ENCODE results near the gene GAS1. TPM values are rescaled to one million over a fixed set of nuclear protein-coding genes. Genes with fewer than 3 reads are reported as not detected.

GAS1 gene
- total RNA-seq, 1 donor from 2014 or later, result 5.1 TPM

DNA sequence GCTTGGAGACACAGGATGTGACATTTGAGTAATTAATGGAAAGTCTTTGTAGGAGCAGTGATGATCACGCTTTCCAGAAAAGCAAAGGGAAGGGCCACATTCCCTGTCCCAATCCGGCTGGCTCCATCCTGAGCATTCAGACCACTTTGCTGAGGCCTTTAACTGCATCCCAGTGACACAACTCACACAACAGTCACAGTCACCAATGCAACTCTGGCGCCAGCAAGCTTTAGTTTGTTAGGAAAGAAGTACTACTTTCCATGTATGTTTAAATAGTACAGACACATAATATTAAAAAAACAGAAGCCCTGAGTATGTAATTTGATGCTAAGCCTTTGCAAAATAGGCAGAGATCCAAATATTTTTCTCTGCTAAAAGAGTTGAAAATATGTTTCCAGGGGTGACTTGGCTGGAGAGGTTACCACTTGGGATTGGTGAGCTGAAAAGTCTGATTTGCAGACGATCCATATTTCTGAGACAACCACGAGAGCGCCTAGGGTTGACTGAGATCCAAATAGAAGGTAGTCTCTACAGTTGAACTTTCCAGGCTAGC lies 31.7 kb upstream of the GAS1 start:
- FAIRE-seq, result no peak
- no peak overlapping the region for H3K4me3 Mint-ChIP-seq (ENCODE audit: unreplicated experiment)
- no peaks in the 10 kb centered on the region for H3K9me3 ChIP-seq (ENCODE audit: insufficient read depth, low read depth, low read length)

DNA sequence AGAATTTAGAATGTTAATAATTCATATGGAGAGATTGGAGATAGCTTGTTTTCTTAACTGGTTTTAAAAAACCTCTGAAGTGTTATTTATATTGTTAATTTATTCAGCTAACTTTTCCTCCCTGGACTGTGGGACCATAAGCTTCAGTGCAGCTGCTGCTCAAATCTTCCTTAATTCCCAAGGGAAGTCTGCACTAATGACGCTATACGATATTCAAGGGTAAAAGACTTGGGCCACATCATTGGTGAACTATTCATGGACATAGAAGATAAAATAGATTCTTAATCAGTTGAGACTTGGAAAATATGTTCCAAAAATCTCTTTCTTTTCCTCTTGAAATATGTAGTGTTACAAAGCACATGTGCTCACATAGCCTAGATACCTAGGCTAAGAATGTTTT lies 31.1 kb upstream of the GAS1 start:
- Histone ChIP-seq H3K4me1 (ENCODE audit: insufficient read depth, low read length) (no peaks in the 10 kb centered on the region), H3K9me3 (ENCODE audit: insufficient read depth, low read depth, low read length) (no peaks in the 10 kb centered on the region), H3K27ac (ENCODE audit: low read depth, low read length) (no peak overlapping the region), H4K20me1 (ENCODE audit: insufficient read depth, low read length) (no peaks in the 10 kb centered on the region), H3K4me3 (ENCODE audit: insufficient read depth, low read depth, low read length) (no peak overlapping the region), H3K27me3 (ENCODE audit: insufficient read depth, low read length) (no peaks in the 10 kb centered on the region), H3K79me2 (ENCODE audit: insufficient read depth, low read length) (no peaks in the 10 kb centered on the region), H3K9ac (ENCODE audit: low read length) (no peak overlapping the region), H3K4me2 (ENCODE audit: low read length) (no peak overlapping the region), H3K36me3 (ENCODE audit: insufficient read depth, low read length) (no peaks in the 10 kb centered on the region), H2AFZ (ENCODE audit: low read depth, low read length) (no peak overlapping the region)
- FAIRE-seq, result no peak
- Mint-ChIP-seq H3K27ac (ENCODE audit: unreplicated experiment) (no peak overlapping the region), H3K9me3 (ENCODE audit: unreplicated experiment) (no peaks in the 10 kb centered on the region), H3K36me3 (ENCODE audit: low read depth, unreplicated experiment) (no peaks in the 10 kb centered on the region), H3K27me3 (ENCODE audit: low read depth, unreplicated experiment) (peaks cover 13% of the 10 kb centered on the region), H3K4me3 (ENCODE audit: unreplicated experiment) (no peak overlapping the region), H3K4me1 (ENCODE audit: low read depth, unreplicated experiment) (peaks cover 8% of the 10 kb centered on the region)
- DNase-seq (ENCODE audit: low read depth), result peak; percentile 15
- TF ChIP-seq, protein P1, sequence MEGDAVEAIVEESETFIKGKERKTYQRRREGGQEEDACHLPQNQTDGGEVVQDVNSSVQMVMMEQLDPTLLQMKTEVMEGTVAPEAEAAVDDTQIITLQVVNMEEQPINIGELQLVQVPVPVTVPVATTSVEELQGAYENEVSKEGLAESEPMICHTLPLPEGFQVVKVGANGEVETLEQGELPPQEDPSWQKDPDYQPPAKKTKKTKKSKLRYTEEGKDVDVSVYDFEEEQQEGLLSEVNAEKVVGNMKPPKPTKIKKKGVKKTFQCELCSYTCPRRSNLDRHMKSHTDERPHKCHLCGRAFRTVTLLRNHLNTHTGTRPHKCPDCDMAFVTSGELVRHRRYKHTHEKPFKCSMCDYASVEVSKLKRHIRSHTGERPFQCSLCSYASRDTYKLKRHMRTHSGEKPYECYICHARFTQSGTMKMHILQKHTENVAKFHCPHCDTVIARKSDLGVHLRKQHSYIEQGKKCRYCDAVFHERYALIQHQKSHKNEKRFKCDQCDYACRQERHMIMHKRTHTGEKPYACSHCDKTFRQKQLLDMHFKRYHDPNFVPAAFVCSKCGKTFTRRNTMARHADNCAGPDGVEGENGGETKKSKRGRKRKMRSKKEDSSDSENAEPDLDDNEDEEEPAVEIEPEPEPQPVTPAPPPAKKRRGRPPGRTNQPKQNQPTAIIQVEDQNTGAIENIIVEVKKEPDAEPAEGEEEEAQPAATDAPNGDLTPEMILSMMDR (IDR thresholded peaks at IDR 0.05; ENCODE audit: insufficient read depth, low read depth, low read length), result no peak
- TF ChIP-seq EZH2 (IDR thresholded peaks at IDR 0.05; ENCODE audit: insufficient read depth, low read length), result no peak

More for the DNA sequence above, 31.7 kb upstream of the GAS1 start:
- Histone ChIP-seq H3K27me3 (ENCODE audit: insufficient read depth, low read length) (no peaks in the 10 kb centered on the region), H3K79me2 (ENCODE audit: insufficient read depth, low read length) (no peaks in the 10 kb centered on the region), H2AFZ (ENCODE audit: low read depth, low read length) (no peak overlapping the region), H3K36me3 (ENCODE audit: insufficient read depth, low read length) (no peaks in the 10 kb centered on the region), H3K4me2 (ENCODE audit: low read length) (no peak overlapping the region), H3K27ac (ENCODE audit: low read depth, low read length) (no peak overlapping the region), H3K4me1 (ENCODE audit: insufficient read depth, low read length) (peaks cover 3% of the 10 kb centered on the region), H3K9ac (ENCODE audit: low read length) (no peak overlapping the region), H4K20me1 (ENCODE audit: insufficient read depth, low read length) (no peaks in the 10 kb centered on the region), H3K4me3 (ENCODE audit: insufficient read depth, low read depth, low read length) (no peak overlapping the region)
- H3K36me3 Mint-ChIP-seq (ENCODE audit: low read depth, unreplicated experiment), result no peaks in the 10 kb centered on the region
- DNase-seq (ENCODE audit: low read depth), result peak; percentile 11
- H3K9me3 Mint-ChIP-seq (ENCODE audit: unreplicated experiment), result no peaks in the 10 kb centered on the region
- TF ChIP-seq, protein P1 (IDR thresholded peaks at IDR 0.05; ENCODE audit: insufficient read depth, low read depth, low read length), result no peak
- TF ChIP-seq EZH2 (IDR thresholded peaks at IDR 0.05; ENCODE audit: insufficient read depth, low read length), result no peak
- peaks cover 8% of the 10 kb centered on the region for H3K4me1 Mint-ChIP-seq (ENCODE audit: low read depth, unreplicated experiment)
- no peak overlapping the region for H3K27ac Mint-ChIP-seq (ENCODE audit: unreplicated experiment)
- H3K27me3 Mint-ChIP-seq (ENCODE audit: low read depth, unreplicated experiment), result peaks cover 9% of the 10 kb centered on the region

DNA sequence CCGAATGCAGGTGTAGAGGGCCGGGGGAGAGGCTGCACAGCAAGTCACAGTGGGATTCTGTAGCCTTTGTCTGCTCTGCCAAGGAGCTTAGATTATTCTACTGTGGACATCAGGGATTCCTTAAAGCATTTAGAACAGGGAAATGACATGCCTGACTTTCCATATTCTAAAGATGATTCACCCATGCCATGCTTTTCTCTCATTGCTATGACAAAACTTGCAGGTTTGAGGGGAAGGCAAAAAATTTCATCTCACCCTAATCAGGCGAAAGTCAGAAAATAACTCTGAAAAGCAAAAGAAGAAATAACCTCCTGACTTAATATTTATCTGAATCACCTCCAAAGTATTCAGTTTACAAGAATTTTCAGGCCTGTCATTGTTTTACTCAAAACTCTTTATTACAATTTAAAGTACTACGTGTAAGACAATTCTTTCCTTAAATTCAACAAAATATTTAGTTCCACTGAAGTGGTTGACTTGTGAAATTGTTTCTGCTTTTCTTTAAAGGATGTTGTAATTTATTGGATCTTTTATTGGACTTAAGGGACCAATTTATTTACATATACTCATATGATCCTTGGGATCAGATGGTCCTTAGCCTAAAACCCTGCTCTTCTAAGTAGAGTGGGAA lies 30.0 kb upstream of the GAS1 start:
- no peaks in the 10 kb centered on the region for H3K36me3 ChIP-seq (ENCODE audit: insufficient read depth, low read length)
- H3K9me3 ChIP-seq (ENCODE audit: insufficient read depth, low read depth, low read length), result no peaks in the 10 kb centered on the region
- H4K20me1 ChIP-seq (ENCODE audit: insufficient read depth, low read length), result no peaks in the 10 kb centered on the region
- H3K4me3 ChIP-seq (ENCODE audit: insufficient read depth, low read depth, low read length), result no peak overlapping the region
- H3K27me3 ChIP-seq (ENCODE audit: insufficient read depth, low read length), result no peaks in the 10 kb centered on the region
- H3K9ac ChIP-seq (ENCODE audit: low read length), result no peak overlapping the region
- Mint-ChIP-seq H3K9me3 (ENCODE audit: unreplicated experiment) (no peaks in the 10 kb centered on the region), H3K4me1 (ENCODE audit: low read depth, unreplicated experiment) (peaks cover 8% of the 10 kb centered on the region), H3K4me3 (ENCODE audit: unreplicated experiment) (no peak overlapping the region), H3K36me3 (ENCODE audit: low read depth, unreplicated experiment) (no peaks in the 10 kb centered on the region), H3K27ac (ENCODE audit: unreplicated experiment) (no peak overlapping the region), H3K27me3 (ENCODE audit: low read depth, unreplicated experiment) (peaks cover 15% of the 10 kb centered on the region)
- no peak overlapping the region for H3K4me2 ChIP-seq (ENCODE audit: low read length)
- no peaks in the 10 kb centered on the region for H3K4me1 ChIP-seq (ENCODE audit: insufficient read depth, low read length)
- no peaks in the 10 kb centered on the region for H3K79me2 ChIP-seq (ENCODE audit: insufficient read depth, low read length)
- TF ChIP-seq EZH2 (IDR thresholded peaks at IDR 0.05; ENCODE audit: insufficient read depth, low read length), result no peak
- TF ChIP-seq, protein P1 (IDR thresholded peaks at IDR 0.05; ENCODE audit: insufficient read depth, low read depth, low read length), result no peak
- DNase-seq (ENCODE audit: low read depth), result peak; percentile 2
- peak; percentile 55 for FAIRE-seq
- H2AFZ ChIP-seq (ENCODE audit: low read depth, low read length), result no peak overlapping the region
- H3K27ac ChIP-seq (ENCODE audit: low read depth, low read length), result no peak overlapping the region

Measured in astrocyte (in vitro differentiated cells and primary cell).